ENCODE data around the gene FAM222B.

GRCh38 chr17:28740406-28741357 lies 101.9 kb downstream of the FAM222B start:
- TF ChIP-seq, protein P1, sequence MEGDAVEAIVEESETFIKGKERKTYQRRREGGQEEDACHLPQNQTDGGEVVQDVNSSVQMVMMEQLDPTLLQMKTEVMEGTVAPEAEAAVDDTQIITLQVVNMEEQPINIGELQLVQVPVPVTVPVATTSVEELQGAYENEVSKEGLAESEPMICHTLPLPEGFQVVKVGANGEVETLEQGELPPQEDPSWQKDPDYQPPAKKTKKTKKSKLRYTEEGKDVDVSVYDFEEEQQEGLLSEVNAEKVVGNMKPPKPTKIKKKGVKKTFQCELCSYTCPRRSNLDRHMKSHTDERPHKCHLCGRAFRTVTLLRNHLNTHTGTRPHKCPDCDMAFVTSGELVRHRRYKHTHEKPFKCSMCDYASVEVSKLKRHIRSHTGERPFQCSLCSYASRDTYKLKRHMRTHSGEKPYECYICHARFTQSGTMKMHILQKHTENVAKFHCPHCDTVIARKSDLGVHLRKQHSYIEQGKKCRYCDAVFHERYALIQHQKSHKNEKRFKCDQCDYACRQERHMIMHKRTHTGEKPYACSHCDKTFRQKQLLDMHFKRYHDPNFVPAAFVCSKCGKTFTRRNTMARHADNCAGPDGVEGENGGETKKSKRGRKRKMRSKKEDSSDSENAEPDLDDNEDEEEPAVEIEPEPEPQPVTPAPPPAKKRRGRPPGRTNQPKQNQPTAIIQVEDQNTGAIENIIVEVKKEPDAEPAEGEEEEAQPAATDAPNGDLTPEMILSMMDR (IDR thresholded peaks at IDR 0.05; ENCODE audit: poor library complexity, severe bottlenecking): no peak
- TF ChIP-seq MXI1 (conservative IDR thresholded peaks at IDR 0.05; ENCODE audit: poor library complexity, severe bottlenecking) (no peak), TAF1 (IDR thresholded peaks at IDR 0.05; ENCODE audit: low read depth) (no peak), SMC3 (conservative IDR thresholded peaks at IDR 0.05; ENCODE audit: poor library complexity) (no peak), EP300 (conservative IDR thresholded peaks at IDR 0.05; ENCODE audit: poor library complexity, severe bottlenecking) (no peak)
